ENCODE results near the gene S100A16.
"Not testable (repeated sequence)": the region's sequence is repeated elsewhere in the genome, so short reads cannot be mapped to it uniquely, and the experiment has no call there.

The S100A16 gene

DNA sequence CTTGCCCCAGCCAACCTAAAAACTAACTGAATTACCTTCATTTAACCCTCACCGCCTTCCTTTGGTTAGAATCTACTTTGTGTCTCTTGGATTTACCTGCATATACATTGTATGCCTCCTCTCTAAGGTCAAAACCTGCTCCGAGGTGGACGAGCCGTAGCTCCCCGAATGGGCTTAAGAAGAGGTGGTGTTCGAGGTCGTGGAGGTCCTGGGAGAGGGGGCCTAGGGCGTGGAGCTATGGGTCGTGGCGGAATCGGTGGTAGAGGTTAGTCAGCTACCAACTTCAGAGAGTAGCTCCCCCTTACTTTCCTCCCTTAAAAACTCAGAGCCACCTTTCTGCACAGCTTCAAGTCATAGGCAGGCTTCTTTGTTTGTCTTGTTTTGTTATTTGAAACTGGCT, 30.2 kb upstream of the S100A16 start:
- no peak for DNase-seq (ENCODE audit: low read depth)
- H3K4me3 ChIP-seq (ENCODE audit: low read depth, low read length): no peak overlapping the region
- no peak for TF ChIP-seq MYC (IDR thresholded peaks at IDR 0.05; ENCODE audit: low read depth, low read length)
- no peak for TF ChIP-seq POLR2A (IDR thresholded peaks at IDR 0.05; ENCODE audit: extremely low read depth, insufficient read length)
- TF ChIP-seq, protein P1, sequence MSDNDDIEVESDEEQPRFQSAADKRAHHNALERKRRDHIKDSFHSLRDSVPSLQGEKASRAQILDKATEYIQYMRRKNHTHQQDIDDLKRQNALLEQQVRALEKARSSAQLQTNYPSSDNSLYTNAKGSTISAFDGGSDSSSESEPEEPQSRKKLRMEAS (IDR thresholded peaks at IDR 0.05; ENCODE audit: low read depth, low read length): no peak
- TF ChIP-seq, protein P2, sequence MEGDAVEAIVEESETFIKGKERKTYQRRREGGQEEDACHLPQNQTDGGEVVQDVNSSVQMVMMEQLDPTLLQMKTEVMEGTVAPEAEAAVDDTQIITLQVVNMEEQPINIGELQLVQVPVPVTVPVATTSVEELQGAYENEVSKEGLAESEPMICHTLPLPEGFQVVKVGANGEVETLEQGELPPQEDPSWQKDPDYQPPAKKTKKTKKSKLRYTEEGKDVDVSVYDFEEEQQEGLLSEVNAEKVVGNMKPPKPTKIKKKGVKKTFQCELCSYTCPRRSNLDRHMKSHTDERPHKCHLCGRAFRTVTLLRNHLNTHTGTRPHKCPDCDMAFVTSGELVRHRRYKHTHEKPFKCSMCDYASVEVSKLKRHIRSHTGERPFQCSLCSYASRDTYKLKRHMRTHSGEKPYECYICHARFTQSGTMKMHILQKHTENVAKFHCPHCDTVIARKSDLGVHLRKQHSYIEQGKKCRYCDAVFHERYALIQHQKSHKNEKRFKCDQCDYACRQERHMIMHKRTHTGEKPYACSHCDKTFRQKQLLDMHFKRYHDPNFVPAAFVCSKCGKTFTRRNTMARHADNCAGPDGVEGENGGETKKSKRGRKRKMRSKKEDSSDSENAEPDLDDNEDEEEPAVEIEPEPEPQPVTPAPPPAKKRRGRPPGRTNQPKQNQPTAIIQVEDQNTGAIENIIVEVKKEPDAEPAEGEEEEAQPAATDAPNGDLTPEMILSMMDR (IDR thresholded peaks at IDR 0.05; ENCODE audit: low read depth, low read length): no peak

DNA sequence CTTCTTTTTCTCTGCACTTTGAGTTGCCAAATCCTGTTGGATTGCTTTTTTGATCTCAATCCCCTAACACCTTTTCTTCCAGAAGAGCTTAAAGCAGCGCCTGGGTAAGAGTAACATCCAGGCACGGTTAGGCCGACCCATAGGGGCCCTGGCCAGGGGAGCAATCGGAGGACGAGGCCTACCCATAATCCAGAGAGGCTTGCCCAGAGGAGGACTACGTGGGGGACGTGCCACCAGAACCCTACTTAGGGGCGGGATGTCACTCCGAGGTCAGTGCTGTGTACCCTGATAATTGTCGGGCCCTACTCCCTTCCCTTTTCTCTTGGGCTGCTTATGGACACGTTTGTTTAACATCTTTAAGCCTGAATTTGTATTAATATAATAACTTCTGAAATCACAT, 29.2 kb upstream of the S100A16 start:
- DNase-seq (ENCODE audit: low read depth): no peak
- H3K4me3 ChIP-seq (ENCODE audit: low read depth, low read length): no peak overlapping the region
- TF ChIP-seq, protein P2 (IDR thresholded peaks at IDR 0.05; ENCODE audit: low read depth, low read length): no peak
- TF ChIP-seq, protein P1 (IDR thresholded peaks at IDR 0.05; ENCODE audit: low read depth, low read length): no peak
- no peak for TF ChIP-seq MYC (IDR thresholded peaks at IDR 0.05; ENCODE audit: low read depth, low read length)
- no peak for TF ChIP-seq POLR2A (IDR thresholded peaks at IDR 0.05; ENCODE audit: extremely low read depth, insufficient read length)

DNA sequence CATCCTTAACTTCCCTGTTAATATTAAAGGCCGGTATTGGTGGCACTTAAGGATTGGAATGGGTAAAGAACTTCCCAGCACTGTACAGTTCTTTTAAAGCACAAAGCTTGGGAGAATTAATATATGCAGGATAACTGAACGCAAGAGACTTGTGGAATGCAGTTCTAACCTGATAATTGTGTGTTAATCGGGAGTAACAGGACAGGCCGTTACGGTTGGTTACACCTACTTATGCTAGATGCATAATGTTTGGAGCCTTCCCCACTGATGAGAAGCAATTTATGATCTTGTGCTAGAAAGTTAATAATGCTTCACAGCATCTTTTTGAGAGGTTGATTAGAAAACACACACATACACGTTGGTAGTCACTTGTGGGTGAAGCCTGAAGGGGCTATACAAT, 27.9 kb upstream of the S100A16 start:
- no peak overlapping the region for H3K4me3 ChIP-seq (ENCODE audit: low read depth, low read length)
- no peak for DNase-seq (ENCODE audit: low read depth)
- TF ChIP-seq, protein P2 (IDR thresholded peaks at IDR 0.05; ENCODE audit: low read depth, low read length): no peak
- TF ChIP-seq POLR2A (IDR thresholded peaks at IDR 0.05; ENCODE audit: extremely low read depth, insufficient read length): no peak
- TF ChIP-seq, protein P1 (IDR thresholded peaks at IDR 0.05; ENCODE audit: low read depth, low read length): no peak
- no peak for TF ChIP-seq MYC (IDR thresholded peaks at IDR 0.05; ENCODE audit: low read depth, low read length)

DNA sequence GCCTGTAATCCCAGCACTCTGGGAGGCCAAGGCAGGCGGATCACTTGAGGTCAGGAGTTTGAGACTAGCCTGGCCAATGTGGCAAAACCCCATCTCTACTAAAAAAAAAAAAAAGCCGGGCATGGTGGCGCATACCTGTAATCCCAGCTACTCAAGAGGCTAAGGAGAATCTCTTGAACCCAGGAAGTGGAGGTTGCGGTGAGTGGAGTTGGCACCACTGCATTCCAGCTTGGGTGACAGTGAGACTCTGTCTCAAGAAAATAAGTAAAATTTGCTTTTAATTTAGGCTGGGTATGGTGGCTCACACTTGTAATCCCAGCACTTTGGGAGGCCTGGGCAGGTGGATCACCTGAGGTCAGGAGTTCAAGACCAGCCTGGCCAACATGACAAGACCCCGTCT, 27.3 kb upstream of the S100A16 start:
- H3K4me3 ChIP-seq (ENCODE audit: low read depth, low read length); DNase-seq (ENCODE audit: low read depth): not testable (repeated sequence)

DNA sequence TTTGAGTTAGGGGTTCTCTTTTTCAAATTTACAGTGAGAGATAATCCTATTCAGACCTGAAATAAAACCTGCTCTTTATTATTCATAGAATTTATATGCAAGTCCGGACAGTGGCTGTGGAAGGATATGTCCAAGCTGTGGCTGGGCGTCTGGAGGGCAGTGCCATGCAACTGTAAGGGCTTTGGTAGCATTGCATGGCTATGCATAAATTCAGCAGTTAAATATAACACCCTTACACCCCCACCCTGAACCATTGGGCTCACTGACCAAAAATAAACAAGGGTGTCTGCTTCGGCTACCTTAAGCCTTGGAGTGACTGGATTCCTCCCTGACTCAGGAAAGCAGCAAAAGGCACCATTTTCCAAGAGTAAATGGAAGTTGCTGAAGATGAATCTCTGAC, 26.3 kb upstream of the S100A16 start:
- no peak for DNase-seq (ENCODE audit: low read depth)
- no peak overlapping the region for H3K4me3 ChIP-seq (ENCODE audit: low read depth, low read length)
- TF ChIP-seq POLR2A (IDR thresholded peaks at IDR 0.05; ENCODE audit: extremely low read depth, insufficient read length): no peak
- TF ChIP-seq, protein P2 (IDR thresholded peaks at IDR 0.05; ENCODE audit: low read depth, low read length): no peak
- TF ChIP-seq, protein P1 (IDR thresholded peaks at IDR 0.05; ENCODE audit: low read depth, low read length): no peak
- no peak for TF ChIP-seq MYC (IDR thresholded peaks at IDR 0.05; ENCODE audit: low read depth, low read length)

DNA sequence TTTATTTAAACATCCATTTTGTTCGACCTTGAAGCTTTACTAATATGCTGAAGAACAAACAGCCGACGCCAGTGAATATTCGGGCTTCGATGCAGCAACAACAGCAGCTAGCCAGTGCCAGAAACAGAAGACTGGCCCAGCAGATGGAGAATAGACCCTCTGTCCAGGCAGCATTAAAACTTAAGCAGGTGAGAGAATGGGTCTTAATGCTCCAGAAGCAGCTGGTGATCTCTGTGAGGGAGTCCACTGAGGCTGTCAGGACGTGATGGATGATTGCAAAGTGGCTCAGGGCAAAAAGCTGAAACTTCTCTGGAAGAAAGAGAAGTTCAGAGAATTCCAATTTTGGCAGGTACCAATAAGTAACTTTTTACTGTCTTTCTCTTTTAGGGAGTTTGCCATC, 25.3 kb upstream of the S100A16 start:
- no peak overlapping the region for H3K4me3 ChIP-seq (ENCODE audit: low read depth, low read length)
- TF ChIP-seq, protein P1 (IDR thresholded peaks at IDR 0.05; ENCODE audit: low read depth, low read length): no peak
- TF ChIP-seq MYC (IDR thresholded peaks at IDR 0.05; ENCODE audit: low read depth, low read length) (no peak), POLR2A (IDR thresholded peaks at IDR 0.05; ENCODE audit: extremely low read depth, insufficient read length) (no peak)
- TF ChIP-seq, protein P2 (IDR thresholded peaks at IDR 0.05; ENCODE audit: low read depth, low read length): no peak

More for the DNA sequence above, 25.3 kb upstream of the S100A16 start:
- DNase-seq (ENCODE audit: low read depth): no peak
